Hindlimb muscle (tissue), 1 donor: ENCODE data around the gene NTN5. TPM values are rescaled to one million over a fixed set of nuclear protein-coding genes. Genes with fewer than 3 reads are reported as not detected.
"Not testable (repeated sequence)": the region's sequence is repeated elsewhere in the genome, so short reads cannot be mapped to it uniquely, and the experiment has no call there.

Experiments used
- DNase-seq: peaks from one replicate; pipeline ENCODE4 v3.0.0-alpha.2; 2013
- polyA plus RNA-seq: library from polyadenylated mRNA; unstranded; fragments of 120-200 nt; gene quantifications from one replicate; pipeline ENCODE4 v1.2.1, GENCODE V29; 2013; ENCODE audit not compliant: insufficient read length

NTN5 gene
- polyA plus RNA-seq, 1 donor: 0.72 TPM

DNA sequence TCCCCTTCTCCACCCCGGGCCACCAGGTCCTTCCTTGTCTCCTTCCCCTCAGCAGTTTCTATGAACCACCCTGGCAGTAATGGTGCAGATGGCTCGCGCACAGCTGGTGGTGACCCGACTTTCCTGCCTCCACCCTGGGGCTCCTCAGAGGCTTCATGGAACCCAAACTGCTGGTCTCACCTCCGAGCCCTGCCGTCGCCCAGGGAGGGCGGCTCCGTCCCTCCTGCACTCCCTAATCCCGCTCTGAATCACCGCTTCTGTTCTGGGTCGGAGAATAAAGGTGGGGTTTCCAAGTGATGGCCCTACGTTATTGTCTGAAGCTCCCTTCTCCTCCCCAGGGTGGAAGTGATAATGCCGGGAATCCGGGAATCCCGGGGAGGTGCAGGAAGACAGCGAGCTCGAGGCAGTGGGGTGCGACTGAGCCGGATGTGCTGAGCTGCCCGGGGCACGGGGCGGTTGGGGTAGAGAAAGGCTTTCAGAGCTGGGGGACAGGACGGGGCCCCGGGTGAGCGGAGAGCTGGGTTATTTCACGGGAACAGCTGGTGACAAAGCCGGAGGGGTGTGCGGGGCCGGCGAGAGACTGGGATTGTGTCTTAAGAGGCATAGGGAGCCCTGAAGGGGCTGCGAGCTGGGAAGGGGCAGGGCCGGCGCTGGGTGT is 23.7 kb upstream of the NTN5 start:
- DNase-seq: no peak

DNA sequence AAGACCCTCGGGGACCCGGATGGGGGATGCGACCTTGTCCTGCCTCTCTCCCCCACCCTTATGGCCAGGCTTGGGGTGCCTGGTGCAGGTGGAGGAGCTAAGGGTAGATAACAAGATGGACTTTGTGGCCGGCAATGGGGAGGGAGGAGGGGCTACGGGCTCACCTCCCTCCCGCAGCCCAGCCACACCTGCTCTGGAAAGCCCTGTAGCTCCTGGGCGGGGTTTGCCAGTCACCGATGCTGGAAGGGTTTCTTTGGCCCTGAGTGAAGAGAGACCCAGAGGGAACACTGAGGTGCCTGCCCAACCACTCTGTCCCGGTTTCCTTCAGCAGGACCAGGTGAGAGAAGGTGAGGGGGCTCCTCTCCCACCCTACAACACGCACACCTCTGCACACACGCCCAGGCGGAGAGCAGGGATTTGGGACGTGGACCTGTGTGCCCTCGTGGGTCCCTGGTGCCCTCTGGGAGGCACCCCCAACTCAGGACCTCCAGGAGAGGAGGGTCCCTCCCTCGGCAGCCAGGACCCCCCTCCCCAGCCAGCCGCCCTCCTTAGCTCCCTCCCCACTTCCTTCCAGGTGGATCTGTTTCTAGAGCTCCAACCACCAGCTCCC is 23.0 kb upstream of the NTN5 start, which contains the start of gene FUT2:
FUT2 (plus strand) TSS at position 229 of the 610 bp plus-strand sequence. CDS start 6,986 bp downstream, outside the sequence.
- no peak for DNase-seq

DNA sequence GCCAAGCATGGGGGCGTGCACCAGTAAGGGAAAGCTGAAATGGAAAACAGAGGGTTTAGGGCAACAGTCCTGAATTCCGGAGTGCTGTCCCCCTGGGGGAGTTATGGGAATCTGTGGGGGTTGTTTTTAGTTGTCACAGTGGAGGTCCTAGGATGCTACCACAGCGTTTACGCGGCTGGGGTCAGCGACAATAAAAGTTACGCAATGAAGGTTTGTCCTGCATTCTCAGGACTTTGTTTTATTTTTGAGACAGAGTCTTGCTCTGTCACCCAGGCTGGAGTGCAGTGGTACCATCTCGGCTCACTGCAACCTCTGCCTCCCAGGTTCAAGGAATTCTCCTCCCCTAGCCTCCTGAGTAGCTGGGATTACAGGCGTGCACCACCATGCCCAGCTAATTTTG is 20.8 kb upstream of the NTN5 start:
- DNase-seq: not testable (repeated sequence)

DNA sequence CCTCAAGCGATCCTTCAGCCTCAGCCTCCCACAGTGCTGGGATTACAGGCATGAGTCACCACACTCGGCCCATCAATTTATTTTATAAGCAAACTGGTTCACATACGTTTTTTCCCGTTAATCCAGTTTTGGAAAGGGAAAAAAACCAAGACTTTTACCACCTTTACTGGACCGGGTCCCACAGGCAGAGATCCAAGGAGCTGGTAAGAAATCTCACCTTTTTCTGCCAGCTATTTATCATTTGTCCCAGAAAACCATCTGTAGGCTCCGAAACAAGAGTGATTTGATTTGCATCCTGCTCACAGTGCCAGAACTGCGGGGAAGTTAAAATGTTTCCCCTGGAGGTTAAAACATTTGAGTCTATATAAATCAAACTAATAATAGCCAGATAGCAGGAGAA is 16.6 kb upstream of the NTN5 start:
- no peak for DNase-seq

DNA sequence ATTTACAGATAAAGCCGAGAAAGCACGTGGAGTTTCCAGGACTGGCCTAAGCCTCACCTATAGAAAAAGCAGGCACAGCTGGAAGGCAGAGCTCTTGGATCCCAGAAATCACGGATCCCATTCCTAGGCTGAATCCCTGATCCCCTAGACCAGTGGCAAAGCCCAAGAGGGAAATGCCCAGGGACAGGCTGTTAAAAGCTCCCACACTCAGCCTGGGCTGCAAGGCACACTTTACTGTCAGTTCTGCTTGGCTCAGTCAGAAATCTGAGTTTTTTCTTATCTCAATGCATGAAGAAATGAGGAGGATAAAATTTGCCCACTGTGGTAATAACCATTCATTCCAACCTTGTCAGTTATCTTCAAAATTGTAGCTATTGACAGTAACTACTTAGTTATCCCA is 15.0 kb upstream of the NTN5 start:
- no peak for DNase-seq

DNA sequence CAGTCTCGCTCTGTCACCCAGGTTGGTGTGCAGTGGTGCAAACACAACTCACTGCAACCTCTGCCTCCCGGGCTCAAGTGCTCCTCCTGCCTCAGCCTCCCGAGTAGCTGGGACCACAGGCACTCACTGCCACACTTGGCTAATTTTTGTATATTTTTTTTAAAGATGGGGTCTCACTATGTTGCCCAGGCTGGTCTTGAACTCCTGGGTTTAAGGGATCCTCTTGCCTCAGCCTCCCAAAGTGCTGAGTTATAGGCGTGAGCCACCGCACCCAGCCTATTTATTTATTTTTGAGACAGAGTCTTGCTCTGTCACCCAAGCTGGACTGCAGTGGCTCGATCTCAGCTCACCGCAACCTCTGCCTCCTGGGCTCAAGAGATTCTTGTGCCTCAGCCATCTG is 13.8 kb upstream of the NTN5 start:
- DNase-seq: not testable (repeated sequence)

DNA sequence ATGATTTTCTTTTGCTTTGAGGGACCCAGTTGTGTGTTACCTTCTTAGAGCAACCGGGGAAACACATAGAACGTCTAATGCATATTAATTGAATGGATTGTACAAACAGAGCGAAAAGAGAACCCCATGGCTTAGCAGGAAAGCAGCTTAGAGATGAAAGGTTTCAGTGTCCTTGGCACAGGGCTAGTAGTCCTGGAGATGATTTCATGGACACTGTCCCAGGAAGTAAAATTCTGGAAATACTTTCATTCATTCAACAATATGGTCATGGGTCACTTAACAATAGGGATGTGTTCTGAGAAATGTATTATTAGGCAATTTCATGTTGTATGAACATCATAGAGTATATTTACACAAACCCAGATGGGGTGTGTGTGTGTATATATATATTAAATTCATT is 13.3 kb upstream of the NTN5 start:
- DNase-seq: no peak

DNA sequence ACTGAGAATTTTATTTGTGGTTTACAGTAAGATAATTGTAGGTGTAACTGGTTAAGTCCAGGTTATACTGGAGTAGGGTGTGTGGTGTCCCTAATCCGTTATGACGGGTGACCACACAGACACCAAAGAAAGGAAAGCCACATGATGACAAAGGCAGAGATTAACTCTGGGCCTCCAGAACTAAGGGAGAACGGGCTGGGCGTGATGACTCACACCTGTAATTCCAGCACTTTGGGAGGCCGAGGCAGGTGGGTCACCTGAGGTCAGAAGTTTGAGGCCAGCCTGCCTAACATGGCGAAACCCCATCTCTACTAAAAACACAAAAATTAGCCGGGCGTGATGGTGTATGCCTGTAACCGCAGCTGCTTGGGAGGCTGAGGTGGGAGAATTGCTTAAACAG is 12.8 kb upstream of the NTN5 start:
- no peak for DNase-seq

DNA sequence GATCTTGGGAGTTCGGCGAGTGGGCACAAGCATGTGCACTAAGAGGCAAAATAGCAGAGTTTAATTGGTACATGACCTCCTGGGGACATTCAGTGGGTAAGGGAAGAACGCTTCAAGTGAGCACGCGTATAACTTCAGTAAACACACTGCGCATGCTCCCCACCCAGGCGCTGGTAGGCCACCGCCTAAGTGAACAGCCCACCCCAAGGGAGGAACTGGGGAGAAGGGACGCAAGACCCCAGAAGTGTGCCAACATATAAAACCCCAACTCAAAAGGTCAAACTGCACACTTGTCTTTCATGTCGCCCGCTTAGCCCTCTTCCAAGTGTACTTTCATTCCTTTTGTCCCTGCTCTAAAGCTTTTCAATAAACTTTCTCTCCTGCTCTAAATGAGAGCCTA is 10.5 kb upstream of the NTN5 start:
- DNase-seq: peak; percentile 67

DNA sequence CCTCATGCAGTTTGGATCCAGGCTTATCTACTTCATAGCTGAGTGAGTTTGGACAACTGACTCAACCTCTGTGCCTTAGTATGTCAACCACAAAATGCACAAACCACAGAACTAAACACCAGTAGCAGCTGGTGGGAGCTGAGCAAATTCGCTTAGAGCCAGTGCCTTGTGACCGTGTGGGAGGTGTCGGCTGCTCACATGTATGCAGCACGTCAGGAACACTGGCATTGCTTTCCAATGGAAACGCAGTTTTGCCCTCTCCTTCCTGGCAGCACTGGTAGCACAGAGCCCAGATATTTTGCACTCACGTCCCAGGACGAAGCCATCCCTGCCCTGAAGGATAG is 8.3 kb upstream of the NTN5 start:
- no peak for DNase-seq

DNA sequence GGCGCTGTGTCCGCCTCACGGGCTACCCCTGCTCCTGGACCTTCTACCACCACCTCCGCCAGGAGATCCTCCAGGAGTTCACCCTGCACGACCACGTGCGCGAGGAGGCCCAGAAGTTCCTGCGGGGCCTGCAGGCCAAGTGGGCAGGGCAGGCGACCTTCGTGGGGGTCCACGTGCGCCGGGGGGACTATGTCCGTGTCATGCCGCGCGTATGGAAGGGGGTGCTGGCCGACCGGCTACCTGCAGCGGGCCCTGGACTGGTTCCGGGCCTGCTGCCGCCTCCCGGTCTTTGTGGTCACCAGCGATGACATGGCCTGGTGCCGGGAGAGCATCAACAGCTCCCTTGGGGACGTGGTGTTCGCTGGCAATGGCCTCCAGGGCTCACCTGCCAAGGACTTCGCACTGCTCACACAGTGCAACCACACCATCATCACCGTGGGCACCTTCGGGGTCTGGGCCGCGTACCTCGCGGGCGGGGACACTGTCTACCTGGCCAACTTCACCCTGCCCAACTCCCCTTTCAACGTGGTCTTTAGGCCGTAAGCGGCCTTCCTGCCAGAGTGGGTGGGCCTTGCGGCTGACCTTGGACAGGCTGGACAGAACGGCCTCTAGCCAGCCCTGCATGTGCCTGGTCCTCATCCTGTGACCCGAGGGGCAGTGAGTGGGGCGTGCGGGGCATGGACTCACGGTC is 7.8 kb upstream of the NTN5 start:
- DNase-seq: no peak

DNA sequence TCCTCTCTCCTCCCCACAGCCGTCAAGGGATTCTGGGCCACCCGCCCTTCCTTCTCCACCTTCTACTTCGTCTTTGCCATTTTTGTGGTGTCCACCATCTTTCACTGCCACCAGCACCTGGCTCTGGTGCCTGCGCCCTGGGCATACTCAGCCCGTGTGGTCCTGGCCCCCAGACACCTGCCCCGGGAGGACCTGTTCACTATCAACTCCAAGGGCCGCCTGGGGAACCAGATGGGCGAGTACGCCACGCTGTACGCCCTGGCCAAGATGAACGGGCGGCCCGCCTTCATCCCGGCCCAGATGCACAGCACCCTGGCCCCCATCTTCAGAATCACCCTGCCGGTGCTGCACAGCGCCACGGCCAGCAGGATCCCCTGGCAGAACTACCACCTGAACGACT is 7.2 kb upstream of the NTN5 start:
- not testable (repeated sequence) for DNase-seq

DNA sequence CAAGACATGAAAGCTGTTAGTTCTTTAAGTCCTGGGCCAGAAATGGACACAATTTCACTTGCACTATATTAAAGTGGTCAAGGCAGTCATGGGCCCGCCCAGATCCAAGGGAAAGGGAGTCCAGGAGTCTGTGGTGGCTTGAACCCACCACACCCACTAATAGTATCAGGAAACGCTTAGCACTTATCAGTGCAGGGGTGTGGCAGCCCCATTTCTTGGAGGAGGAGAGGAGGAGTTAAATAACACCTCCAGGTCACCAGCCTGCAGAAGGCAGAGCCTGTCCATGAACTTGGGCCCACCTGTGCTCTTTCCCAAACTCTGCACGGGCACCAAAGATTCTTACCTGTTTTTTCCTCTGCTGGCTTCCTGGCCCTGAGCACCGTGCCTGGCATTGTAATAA is 5.4 kb upstream of the NTN5 start:
- DNase-seq: no peak

DNA sequence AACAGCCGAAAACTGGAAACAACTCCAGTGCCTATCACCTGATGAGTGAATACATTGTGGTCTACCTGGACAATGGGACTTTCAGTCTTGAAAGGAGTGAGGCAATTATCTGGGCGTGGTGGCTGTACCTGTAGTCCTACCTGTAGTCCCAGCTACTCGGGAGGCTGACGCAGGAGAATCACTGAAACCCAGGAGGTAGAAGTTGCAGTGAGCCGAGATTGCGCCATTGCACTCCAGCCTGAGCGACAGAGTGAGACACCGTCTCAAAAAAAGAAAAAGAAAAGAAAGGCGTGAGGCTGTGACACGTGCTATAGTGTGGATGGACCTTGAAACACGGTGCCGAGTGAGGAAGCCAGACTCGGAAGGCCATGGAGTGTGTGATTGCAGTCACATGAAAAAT is 4.1 kb upstream of the NTN5 start:
- no peak for DNase-seq

DNA sequence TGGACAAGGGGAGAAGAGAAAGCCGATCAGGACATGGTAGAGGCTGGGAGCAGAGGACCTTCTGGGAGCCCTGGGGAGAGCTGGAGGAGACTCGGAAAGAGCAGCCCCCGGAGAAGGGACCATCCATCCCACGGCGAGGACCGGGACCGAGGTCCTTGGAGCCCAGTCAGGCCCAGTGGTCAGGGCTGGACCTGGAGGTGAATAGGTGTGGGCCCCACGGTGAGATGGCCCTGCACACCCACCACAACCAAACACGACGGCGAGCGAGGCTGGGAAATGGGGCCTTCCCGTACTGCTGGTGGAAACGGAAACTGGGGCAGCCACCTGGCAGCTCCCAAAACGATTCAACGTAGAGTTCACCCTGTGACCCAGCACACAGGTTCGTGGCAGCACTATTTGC is 3.7 kb upstream of the NTN5 start:
- no peak for DNase-seq

DNA sequence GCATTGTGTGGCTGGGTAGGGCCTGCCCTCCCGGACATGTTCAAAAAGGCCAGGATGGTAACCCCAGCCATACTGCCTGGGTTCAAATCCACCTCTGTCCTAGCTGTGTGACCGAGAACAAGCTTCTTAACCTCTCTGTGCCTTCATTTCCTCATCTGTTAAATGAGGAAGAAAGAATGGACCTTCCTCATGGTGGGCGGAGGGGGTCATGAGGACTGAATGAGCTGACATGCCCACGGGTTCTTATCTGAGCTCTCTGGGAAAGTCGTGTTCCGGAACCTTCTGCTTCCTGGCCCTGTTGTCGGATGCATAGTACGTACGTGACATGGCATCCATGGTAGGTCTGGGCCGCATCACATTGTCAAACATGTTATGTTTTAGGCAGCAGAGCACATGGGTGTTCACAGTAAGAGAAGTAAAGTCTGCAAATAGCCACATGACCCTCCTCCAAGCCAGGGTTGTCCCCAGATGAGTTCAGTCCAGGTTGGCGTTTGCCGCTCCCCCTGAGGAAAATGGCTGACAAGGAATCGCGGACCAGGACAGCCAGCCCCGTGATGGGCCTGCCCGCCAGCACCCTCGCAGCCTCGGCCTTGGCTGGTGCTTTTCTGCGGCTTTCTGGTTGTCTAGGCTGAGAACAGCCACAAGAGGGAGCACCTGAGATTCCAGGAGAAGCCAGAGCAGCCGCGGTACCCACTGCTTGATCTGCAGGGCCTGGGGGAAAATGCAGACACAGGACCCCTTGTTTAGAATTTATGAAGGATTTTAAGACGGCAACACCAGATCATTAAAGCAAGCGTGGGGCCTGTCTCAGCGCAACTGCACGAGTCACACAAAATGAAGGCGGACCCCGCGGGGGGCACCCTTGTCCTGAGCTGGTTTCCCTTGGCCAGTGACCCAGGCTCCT is 2.4 kb upstream of the NTN5 start:
- DNase-seq: peak; percentile 78

DNA sequence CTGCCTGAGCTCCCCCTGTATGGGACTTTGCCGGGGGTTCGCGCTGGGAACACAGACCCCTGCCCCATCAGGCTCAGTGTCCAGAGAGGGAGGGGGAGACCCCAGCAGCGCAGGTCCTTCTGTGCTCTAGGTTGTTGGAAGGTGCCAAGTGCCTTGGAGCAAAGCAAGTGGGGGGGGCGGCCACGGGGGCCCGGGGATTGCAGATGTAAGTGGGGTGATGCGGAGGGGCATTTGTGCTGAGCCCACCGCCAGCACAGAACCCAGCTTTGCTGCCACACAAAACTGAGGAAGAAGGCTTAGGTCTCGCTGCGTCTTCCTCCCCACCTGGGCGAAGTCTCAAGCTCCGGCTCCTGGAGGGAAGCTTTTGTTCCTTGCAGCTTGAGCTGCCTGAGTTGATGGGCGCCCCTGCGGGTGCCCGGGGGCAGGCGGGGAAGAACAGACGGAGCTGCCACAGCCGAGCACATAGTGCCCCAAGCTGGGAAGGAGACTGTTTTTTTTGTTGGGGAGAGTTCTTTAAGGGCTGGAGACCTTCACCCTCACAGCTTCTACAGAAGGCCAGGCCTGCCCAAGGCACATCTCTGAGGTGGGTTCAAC is 1.5 kb upstream of the NTN5 start:
- DNase-seq: no peak

DNA sequence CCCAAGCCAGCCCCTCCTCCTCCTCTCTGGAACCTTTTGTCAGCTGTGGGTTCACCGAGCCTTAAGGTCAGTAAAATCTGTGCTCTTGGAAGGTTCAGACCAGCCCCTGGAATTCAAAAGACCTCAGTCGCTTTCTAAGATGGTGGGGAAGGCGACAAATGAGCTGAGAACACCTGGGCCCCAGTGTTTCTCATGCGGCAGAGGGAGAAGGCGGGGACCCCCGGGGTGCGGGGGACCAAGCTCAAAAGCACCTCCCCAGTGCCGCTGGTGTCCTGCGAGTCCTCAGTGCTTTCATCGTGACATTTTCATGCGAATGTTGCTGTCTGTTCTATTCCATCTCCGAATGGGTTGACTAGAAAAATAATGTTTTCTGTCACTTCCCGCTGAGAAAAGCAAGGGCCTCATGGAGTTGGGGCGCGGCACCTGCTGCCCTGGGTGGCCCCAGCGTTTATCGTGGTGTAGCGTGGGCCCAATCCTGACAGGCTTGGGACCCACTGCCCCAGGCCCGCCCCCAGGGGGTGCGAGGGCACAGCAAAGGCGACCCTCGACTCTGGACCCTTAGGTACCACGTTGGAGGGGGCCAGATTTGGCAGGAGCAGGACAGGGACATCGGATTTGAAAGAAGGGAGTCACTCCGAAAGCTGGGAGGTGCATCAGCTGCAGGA is 751 bp upstream of the NTN5 start:
- DNase-seq: no peak

DNA sequence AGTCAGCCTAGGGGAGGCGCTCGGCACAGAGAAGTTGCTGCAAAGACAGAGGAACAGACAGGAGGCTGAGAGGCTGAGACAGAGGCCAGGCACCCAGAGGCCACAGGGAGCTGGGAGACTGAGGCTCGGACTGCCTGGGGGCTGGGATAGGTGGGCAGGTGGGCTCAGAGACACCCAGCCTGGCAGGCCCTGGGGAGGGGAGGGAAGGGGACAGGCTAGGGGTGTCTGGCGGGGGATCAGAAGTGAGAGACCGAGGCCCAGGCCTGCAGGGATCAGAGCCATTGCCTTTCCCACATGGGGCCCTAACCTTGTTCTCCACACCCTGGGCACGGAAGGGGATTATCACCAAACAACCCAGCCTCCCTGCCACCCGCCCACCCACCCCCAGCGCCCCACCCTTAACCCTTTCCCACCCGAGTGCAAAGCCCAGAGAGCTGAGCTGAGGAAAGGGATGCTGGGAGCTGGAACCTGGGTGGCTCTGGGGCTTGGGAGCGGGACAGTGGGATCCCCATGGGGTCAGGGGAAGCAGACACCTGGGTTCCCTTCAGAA is 1.3 kb downstream of the NTN5 start:
- no peak for DNase-seq

DNA sequence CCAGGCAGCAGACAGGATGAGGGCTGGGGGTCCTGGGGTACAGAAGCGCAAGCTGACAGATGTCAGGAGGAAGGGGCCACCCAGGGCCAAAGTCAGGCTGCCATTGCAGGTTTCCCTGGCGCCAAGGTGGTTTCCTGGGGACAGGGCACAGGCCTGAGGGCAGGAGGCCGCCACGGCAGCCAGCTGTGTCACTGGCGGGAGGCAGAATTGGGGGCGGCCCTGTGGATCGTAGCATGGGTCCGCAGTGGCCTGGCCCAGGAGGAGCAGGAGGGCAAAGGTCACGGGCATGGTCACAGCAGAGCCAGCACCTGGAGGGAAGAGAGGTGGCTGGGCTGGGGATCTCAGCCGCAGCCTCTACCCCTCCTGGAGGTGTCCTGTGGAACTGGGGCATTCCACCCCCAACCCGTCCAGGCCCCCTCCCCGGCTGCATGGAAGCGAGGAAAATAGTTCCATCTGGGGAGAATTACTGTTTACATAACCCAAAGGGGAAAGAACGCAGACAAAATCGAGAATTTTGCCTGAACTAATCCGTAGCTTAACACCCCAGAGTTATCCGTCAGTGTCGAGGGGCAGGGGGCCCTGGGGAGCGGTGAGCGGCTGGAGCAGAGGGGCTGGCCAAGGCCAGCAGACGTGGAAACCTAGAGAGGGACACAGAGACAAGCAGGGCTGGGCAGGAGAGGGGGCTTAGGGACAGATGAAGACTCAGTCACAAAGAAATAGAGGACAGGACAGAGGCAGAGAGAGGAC is 1.9 kb downstream of the NTN5 start:
- no peak for DNase-seq
